Gastroesophageal sphincter (tissue), 4 donors: ENCODE data around the gene LSS. TPM values are rescaled to one million over a fixed set of nuclear protein-coding genes. Genes with fewer than 3 reads are reported as not detected.
"Not testable (repeated sequence)": the region's sequence is repeated elsewhere in the genome, so short reads cannot be mapped to it uniquely, and the experiment has no call there.

Source experiments
- ATAC-seq: fragments of 150-250 bp; one replicate; pipeline ENCODE4 v1.9.1; 2016; ENCODE audit warnings: mild to moderate bottlenecking, moderate library complexity
- H3K27ac ChIP-seq, 4 donors: fragments of 200-600 bp; sonication (generic) in 3 of 4; 1 replicate in 3 of 4; 2 replicates in 1 of 4; pipeline ENCODE4 v1.5.1; 2016 to 2019
- H3K27me3 ChIP-seq: fragments of 200-600 bp; sonication (generic); one replicate; pipeline ENCODE4 v1.5.1; 2019
- H3K36me3 ChIP-seq, 2 donors: fragments of 200-600 bp; sonication (generic); one replicate each; pipeline ENCODE4 v1.5.1; 2019; ENCODE audit warnings: control low read depth in 1 of 2
- H3K4me1 ChIP-seq, 3 donors: fragments of 200-600 bp; sonication (generic); 1 replicate in 2 of 3; 2 replicates in 1 of 3; pipeline ENCODE4 v1.5.1; 2016 to 2019; ENCODE audit warnings: control low read depth in 2 of 3
- H3K4me3 ChIP-seq, 2 donors: fragments of 200-600 bp; sonication (generic); one replicate each; pipeline ENCODE4 v1.5.1; 2019; ENCODE audit warnings: mild to moderate bottlenecking in 1 of 2, moderate library complexity in 1 of 2
- H3K9me3 ChIP-seq, 3 donors: fragments of 200-600 bp; sonication (generic); one replicate each; pipeline ENCODE4 v1.5.1; 2017 to 2019; ENCODE audit warnings: control low read depth in 2 of 3
- EP300 ChIP-seq: sonication (generic); formaldehyde crosslinking; IDR thresholded peaks from one replicate; pipeline ENCODE4 v1.6.1; 2017; ENCODE audit warnings: antibody characterized with exemption, mild to moderate bottlenecking
- POLR2A ChIP-seq, 2 donors: fragments of 450-650 bp; IDR thresholded peaks; one replicate each; pipeline ENCODE4 v1.6.1; 2017; ENCODE audit warnings: antibody characterized with exemption in 2 of 2, mild to moderate bottlenecking in 2 of 2, moderate library complexity in 1 of 2
- POLR2AphosphoS5 ChIP-seq: sonication (generic); formaldehyde crosslinking; IDR thresholded peaks from one replicate; pipeline ENCODE4 v1.6.1; 2017; ENCODE audit warnings: antibody characterized with exemption
- WGBS, 2 donors: methylation state at CpG; one replicate each; pipeline ENCODE4 v1.1.5; 2018; ENCODE audit warnings: low coverage in 1 of 2; 5-methylcytosine and 5-hydroxymethylcytosine counted together
- total RNA-seq, 4 donors: library from RNA; depleted of rRNA; stranded (reverse); fragments of >200 nt; gene quantifications; one replicate each; pipeline ENCODE4 v1.1.0, GENCODE V29; 2016
- TF ChIP-seq, protein P1 (sequence below), 4 experiments: fragments of 200-600 bp in 2 of 4; fragments of 450-650 bp in 2 of 4; sonication (generic) in 1 of 4; IDR thresholded peaks; one replicate each; pipeline ENCODE4 v1.5.1; 2017 to 2019; ENCODE audit warnings: antibody characterized with exemption in 4 of 4, mild to moderate bottlenecking in 2 of 4, moderate library complexity in 2 of 4

LSS gene
- total RNA-seq, 4 donors from 2014 or later = 57.7 to 104 (median 85.7) TPM

DNA sequence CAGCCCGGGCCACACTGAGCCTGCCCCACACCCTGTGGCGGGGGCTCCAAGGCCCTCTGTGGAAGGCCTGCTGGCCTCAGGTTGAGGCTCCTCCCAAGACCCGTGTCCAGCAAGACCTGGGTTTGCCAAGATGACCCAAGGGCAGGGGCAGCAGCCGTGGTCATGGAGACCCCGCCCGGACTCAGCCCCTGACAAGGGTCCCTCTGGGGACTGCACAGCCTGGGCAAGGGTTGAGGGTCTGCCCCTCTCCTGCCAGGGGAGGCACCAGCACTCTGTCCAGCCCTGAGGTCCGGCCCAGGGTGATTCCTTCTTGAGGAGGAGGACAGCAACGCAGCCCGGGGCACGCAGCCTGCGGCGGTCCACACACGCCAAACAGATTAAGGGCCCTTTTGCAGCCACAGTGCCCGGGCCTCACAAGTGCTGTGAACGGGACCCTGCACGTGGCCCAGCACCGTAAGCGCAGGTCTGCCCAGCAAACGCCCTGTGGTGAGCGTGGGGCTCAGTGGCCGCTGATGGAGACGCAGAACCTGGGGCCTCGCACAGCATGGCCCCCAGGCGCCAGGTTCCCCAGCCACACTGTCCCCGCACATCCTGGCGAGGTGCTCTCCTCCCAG, 47.7 kb downstream of the LSS start:
- Histone ChIP-seq H3K27me3 (peaks cover 17% of the 10 kb centered on the region), H3K36me3 (no peaks in the 10 kb centered on the region), H3K9me3 (peaks cover 0 to 9% (median 0%) of the 10 kb centered on the region in 3 donors), H3K27ac (no peak overlapping the region), H3K4me1 (no peaks in the 10 kb centered on the region), H3K4me3 (no peak overlapping the region)
- no peak for ATAC-seq
- WGBS, 2 donors = 84% methylated on average over 7 of the region's 26 CpGs; no CpG with 5 or more reads in 1 of the 2 donors
- TF ChIP-seq POLR2A (IDR thresholded peaks at IDR 0.05) (no peak), EP300 (no peak), POLR2AphosphoS5 (no peak)
- TF ChIP-seq, protein P1, sequence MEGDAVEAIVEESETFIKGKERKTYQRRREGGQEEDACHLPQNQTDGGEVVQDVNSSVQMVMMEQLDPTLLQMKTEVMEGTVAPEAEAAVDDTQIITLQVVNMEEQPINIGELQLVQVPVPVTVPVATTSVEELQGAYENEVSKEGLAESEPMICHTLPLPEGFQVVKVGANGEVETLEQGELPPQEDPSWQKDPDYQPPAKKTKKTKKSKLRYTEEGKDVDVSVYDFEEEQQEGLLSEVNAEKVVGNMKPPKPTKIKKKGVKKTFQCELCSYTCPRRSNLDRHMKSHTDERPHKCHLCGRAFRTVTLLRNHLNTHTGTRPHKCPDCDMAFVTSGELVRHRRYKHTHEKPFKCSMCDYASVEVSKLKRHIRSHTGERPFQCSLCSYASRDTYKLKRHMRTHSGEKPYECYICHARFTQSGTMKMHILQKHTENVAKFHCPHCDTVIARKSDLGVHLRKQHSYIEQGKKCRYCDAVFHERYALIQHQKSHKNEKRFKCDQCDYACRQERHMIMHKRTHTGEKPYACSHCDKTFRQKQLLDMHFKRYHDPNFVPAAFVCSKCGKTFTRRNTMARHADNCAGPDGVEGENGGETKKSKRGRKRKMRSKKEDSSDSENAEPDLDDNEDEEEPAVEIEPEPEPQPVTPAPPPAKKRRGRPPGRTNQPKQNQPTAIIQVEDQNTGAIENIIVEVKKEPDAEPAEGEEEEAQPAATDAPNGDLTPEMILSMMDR (IDR thresholded peaks at IDR 0.05) = no peak

DNA sequence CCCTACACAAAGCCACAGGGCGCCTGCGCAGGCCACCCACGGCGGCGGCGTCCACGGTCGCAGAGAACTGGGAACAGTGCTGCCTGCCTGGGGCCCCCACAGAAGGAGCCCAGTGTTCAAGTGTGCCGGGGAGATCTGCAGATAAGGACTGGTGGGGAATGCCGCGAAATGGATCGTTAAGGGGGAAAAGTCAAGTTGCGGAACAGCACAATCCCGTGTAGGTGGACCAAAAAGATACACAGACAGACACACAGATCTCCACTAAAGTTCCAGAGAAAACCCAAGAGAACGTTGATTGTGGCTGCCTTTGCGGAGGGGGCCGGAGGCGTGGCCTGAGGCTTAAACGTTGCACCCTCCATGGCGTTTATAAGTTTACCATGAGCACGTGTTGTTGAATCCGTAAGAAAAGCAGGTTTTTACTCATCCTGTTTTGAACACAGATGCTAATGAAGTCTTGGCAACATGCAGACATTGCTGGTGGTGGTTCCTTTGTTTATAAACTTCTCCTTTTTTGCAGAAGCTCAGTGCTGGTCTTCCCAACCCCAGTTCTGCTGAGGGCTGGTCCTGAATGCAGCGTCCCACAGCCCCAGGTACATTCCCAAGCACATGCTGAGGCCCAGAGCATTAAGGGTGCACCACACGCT, 48.4 kb downstream of the LSS start:
- TF ChIP-seq POLR2A (IDR thresholded peaks at IDR 0.05) = no peak
- TF ChIP-seq EP300 = no peak
- TF ChIP-seq, protein P1 (IDR thresholded peaks at IDR 0.05) = no peak
- TF ChIP-seq POLR2AphosphoS5 = no peak
- H3K4me1 ChIP-seq = no peaks in the 10 kb centered on the region
- H3K36me3 ChIP-seq = no peaks in the 10 kb centered on the region
- peaks cover 17% of the 10 kb centered on the region for H3K27me3 ChIP-seq
- no peak overlapping the region for H3K4me3 ChIP-seq
- WGBS, 2 donors = 49 to 67% methylated on average over 4 to 9 of the region's 24 CpGs
- ATAC-seq = no peak
- H3K27ac ChIP-seq = no peak overlapping the region
- peaks cover 0 to 11% (median 0%) of the 10 kb centered on the region in 3 donors for H3K9me3 ChIP-seq

DNA sequence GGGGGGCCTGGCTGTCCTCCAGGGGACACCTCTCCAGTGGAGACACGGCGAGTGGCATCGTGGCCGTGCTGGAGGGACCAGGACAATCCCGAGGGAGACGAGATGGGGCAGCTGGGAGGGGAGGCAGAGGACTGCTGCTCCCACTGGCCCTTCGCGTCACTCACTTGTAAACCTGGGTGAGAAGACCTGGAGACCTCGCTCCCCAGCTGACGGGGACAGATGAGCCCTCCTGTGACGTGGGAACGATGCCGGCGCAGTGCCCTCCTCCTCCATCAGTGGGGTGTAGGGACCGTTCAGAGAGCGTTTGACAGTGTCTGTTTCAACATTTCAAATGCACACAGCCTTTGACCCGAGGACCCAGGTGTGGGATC, 48.9 kb downstream of the LSS start:
- H3K4me1 ChIP-seq = no peaks in the 10 kb centered on the region
- no peak for ATAC-seq
- no peak overlapping the region for H3K27ac ChIP-seq
- no peaks in the 10 kb centered on the region for H3K36me3 ChIP-seq
- H3K4me3 ChIP-seq = no peak overlapping the region
- 98% methylated on average over 11 of the region's 17 CpGs; no CpG with 5 or more reads in 1 of the 2 donors for WGBS, 2 donors
- peaks cover 14% of the 10 kb centered on the region for H3K27me3 ChIP-seq
- peaks cover 0 to 16% (median 0%) of the 10 kb centered on the region in 3 donors for H3K9me3 ChIP-seq
- TF ChIP-seq, protein P1 (IDR thresholded peaks at IDR 0.05) = no peak
- TF ChIP-seq POLR2AphosphoS5 (no peak), POLR2A (IDR thresholded peaks at IDR 0.05) (no peak), EP300 (no peak)

DNA sequence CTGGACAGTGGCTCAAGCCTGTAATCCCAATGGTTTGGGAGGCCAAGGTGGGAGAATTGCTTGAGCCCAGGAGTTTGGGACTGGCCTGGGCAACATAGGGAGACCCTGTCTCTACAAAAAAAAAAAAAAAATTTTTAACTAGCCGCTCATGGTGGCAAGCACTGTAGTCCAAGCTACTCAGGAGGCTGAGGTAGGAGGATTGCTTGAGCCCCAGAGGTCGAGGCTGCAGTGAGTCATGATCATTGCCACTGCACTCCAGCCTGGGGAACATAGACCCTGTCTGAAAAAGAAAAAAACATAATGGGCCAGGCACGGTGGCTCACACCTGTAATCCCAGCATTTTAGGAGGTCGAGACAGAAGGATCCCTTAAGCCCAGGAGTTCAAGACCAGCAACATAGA, 49.6 kb downstream of the LSS start:
- peaks cover 10% of the 10 kb centered on the region for H3K27me3 ChIP-seq
- WGBS, 2 donors = 97% methylated on average over 3 of the region's 4 CpGs; no CpG with 5 or more reads in 1 of the 2 donors
- H3K36me3 ChIP-seq = no peaks in the 10 kb centered on the region
- no peak overlapping the region for H3K4me3 ChIP-seq
- ATAC-seq = no peak
- H3K4me1 ChIP-seq = no peaks in the 10 kb centered on the region
- no peak for TF ChIP-seq EP300
- no peak for TF ChIP-seq POLR2A (IDR thresholded peaks at IDR 0.05)
- TF ChIP-seq, protein P1 (IDR thresholded peaks at IDR 0.05) = no peak
- no peak for TF ChIP-seq POLR2AphosphoS5
- H3K9me3 ChIP-seq = peaks cover 0 to 19% (median 0%) of the 10 kb centered on the region in 3 donors
- no peak overlapping the region for H3K27ac ChIP-seq

DNA sequence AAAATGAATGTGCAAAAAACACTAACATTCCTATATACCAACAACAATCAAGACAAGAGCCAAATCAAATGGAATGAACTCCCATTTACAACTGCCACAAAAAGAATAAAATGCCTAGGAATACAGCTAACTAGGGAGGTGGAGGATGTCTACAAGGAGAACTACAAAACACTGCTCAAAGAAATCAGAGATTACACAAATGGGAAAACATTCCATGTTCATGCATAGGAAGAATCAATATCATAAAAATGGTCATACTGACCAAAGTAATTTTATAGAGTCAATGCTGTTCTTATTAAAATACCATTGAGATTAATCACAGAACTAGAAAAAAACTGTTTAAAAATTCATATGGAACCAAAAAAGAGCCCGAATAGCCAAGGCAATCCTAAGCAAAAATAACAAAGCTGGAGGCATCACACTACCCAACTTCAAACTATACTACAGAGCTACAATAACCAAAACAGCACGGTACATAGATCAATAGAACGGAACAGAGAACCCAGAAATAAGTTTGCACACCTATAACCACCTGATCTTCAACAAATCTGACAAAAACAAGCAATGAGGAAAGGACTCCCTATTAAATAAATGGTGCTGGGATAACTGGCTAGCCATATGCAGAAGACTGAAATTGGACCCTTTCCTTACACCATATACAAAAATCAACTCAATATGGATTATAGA, 52.0 kb downstream of the LSS start:
- H3K4me3 ChIP-seq, H3K4me1 ChIP-seq, H3K27me3 ChIP-seq, H3K36me3 ChIP-seq, ATAC-seq, H3K27ac ChIP-seq: not testable (repeated sequence)
- 96 to 97% methylated on average over 3 of the region's 3 CpGs for WGBS, 2 donors
- peaks cover 0 to 26% (median 0%) of the 10 kb centered on the region in 3 donors for H3K9me3 ChIP-seq
